Stimulated activated naive CD8-positive, alpha-beta T cell treated with anti-CD3 and anti-CD28 coated beads, Interleukin-15, Interleukin-2, amounts not matched to agents 100 U/mL and 50 U/mL, for 24 hours (primary cell): ENCODE measurements around the gene ELMOD3.
"Not testable (repeated sequence)": the region's sequence is repeated elsewhere in the genome, so short reads cannot be mapped to it uniquely, and the experiment has no call there.

Experiments used
- ATAC-seq: fragments of 150-1000 bp; cut with Tn5 transposase; one replicate; pipeline ENCODE4 v1.10.0; 2021
- DNase-seq: peaks from one replicate; pipeline ENCODE4 v3.0.0; 2021

Gene ELMOD3

DNA sequence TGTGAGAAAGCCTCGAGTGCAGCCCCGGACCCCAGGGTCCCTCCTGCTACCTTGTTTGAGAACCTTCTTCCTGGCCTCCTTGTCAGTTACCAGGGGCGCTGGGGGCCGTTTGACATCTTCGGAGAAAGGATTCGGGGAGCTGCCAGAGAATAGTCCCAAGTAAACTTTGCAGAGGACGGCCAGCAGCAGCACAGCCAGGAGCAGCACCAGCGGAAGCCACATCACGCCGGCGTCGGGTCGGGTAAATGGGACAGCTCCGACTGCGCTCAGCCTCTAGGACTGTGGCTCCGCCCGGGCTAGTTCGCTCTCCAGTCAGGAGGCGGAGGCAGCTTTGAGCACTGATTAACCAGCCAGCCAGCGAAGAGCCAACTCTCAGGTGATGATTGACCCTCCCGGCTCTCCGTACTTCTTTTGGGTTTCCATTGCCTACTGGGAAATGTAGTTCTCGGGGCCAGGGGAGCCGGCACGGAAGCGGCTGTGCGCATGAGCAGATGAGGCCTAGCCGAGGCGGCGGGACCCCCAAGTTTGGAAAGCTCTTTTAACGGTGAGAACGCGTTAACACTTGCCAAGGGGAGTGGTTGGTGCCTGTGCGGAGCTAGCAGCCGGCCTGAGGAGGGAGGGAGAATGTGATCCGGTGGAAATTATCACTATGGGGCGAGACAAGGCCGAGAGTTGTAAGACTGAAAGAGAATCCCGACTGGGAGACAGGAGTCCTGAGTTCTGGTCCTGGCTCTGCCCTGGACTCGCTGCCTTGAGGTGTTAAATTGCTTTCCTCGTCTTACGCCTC is at the start of gene ELMOD3, which contains the start of gene RETSAT:
Gene ELMOD3 (plus strand): TSS at position 484 of the 787 bp plus-strand sequence. CDS start 2,430 bp downstream, outside the sequence.
Gene RETSAT (minus strand): TSS at position 243 of the 787 bp plus-strand sequence. CDS start 21 bp downstream, at position 222.
- ATAC-seq (peak; percentile 99), DNase-seq (peak; percentile 94)

GRCh38 chr2:85307527-85307897 is 47.1 kb upstream of the ELMOD3 start:
- ATAC-seq (no peak), DNase-seq (no peak)

DNA sequence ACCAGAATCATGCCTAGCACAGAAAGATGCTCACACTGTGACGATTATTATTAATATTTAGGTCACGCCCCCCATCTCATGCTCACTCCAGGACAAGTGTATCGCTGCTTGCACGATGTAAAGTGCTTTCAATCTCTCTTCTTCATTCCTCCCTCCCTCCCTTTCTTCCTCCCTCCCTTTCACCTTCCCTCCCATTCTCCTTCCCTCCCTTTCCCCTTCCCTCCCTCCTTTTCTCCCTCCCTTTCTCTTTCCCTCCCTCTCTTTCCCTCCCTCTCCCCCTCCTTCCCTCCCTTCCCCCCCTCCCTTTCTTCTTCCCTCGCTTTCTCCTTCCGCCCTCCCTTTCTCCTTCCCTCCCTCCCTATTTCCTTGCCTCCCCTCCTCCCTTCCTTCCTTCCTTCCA is 46.4 kb upstream of the ELMOD3 start:
- no peak for DNase-seq
- no peak for ATAC-seq

DNA sequence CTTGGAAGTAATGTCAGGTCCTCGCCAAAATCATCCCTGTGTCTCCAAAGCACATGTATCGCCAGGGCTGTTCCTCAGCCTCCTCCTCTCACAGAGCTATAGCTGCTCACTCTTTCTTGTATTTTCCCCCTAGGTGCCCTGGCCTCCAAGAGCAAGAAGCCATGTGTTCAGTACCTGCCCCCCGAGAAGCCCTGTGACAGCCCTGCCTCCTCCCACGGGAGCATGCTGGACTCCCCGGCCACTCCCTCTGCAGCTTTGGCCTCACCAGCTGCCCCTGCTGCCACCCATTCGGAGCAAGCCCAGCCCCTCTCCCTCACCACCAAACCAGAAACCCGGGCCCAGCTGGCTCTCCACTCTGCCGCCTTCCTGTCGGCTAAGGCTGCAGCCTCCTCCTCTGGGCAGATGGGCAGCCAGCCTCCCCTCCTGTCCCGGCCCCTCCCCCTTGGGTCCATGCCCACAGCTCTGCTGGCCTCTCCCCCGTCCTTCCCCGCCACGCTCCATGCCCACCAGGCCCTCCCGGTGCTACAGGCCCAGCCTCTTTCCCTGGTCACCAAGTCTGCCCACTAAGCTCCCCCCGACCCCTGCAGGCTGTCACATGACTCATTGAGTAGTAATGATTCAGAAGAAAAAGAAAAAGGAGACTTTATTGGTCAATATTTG is 45.5 kb upstream of the ELMOD3 start:
- DNase-seq = peak; percentile 26
- ATAC-seq = peak; percentile 19

GRCh38 chr2:85309699-85310321 is 44.8 kb upstream of the ELMOD3 start:
- peak; percentile 20 for DNase-seq
- ATAC-seq = no peak

DNA sequence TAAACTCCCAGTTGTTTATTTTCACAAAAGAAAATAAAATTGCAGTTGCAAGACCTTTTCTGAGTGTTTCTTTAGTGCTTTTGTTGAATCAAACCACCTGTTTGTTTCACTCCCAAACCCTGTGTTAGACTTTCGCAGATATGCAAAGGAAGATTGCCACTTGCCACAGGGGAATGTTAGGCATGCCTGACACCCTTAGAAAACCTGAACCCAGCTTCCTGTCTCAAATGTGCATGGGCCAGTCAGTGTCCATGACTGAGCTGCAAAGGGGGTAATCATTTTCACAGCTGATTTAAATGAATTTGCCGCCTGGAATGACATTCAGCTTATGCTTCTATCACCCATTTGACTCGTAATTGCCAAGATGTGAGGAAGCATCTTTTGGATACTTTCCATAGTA is 44.2 kb upstream of the ELMOD3 start:
- DNase-seq = no peak
- no peak for ATAC-seq

- DNase-seq = no peak
- no peak for ATAC-seq
These were observed 42.2 kb upstream of the ELMOD3 start for GRCh38 chr2:85312404-85312803.

DNA sequence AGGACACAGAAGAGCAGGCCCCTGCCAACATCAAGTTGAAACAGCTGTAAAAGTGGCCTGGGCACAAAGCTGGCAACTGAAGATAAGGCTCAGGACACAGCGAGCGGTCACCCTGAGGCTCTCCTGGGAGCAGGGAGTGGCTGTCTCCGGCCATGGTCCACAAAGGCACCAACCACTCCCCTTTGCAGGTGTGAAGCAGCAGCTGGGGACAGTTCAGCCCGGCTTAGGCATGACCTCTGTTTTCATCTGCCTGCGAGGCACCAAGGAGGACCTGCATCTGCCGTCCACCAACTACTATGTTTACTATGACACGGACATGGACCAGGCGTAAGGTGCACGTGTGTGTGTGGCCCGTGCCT is 39.7 kb upstream of the ELMOD3 start:
- no peak for DNase-seq
- ATAC-seq = no peak

DNA sequence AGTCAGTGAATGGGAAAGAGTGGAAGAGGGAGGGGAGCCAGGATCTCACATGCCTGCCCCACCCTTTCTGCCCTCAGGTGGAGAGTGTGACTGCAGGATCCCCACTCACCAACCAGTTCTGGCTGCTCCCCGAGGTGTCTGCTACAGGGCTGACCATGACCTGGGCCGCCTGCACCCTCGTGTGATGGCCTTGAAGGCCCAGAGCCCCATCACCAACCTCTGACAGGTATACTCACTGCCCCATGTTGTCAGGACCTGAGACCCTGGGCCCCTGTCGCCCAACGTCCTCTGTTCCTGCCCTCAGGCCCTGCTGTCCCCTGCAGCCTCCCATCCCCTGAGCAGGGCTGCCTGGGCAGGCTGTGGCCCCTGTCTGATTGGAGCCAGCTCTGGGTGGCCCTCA is 38.6 kb upstream of the ELMOD3 start:
- DNase-seq, ATAC-seq: not testable (repeated sequence)

DNA sequence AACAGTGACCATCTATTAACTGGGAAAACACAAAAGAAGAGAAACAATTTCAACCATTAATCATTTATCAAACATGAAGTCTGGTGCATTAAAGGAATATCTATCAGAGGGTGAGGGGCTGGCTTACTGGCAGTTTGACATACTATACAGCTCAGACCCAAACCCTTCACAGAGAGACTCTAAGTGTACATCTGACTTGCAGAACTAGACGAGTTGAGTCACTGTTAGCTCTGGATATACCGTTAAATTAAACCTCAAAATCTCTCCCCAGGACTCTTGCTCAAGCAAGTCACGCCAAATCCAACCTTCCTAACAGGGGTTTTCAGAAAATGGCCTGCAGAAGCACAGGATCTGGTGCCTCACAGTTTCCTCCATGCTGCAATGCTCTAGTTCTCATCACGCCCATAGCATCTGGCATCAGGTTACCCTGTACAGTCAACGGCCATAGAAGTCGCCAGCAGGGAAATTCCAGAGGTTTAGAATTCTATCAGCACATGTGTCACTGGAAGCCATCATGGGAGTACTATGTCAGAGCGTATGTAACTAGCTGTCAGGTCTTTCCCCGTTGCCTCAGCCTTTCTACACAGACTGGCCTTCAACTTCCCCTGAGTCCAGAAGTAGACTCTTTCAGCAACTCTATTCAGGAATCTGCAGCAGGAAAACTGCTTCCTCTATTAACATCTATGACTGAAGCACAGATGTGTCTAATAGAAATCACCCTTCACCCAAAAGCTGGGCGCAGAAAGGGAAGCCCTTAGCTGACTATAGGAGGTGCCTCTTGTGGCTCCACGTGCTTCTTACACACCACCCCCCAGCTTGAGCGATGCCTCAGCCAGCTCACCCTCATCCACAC is 36.1 kb upstream of the ELMOD3 start:
- ATAC-seq (peak; percentile 89), DNase-seq (peak; percentile 57)

- no peak for ATAC-seq
- DNase-seq = no peak
These were observed 34.8 kb upstream of the ELMOD3 start for GRCh38 chr2:85319796-85320195.

DNA sequence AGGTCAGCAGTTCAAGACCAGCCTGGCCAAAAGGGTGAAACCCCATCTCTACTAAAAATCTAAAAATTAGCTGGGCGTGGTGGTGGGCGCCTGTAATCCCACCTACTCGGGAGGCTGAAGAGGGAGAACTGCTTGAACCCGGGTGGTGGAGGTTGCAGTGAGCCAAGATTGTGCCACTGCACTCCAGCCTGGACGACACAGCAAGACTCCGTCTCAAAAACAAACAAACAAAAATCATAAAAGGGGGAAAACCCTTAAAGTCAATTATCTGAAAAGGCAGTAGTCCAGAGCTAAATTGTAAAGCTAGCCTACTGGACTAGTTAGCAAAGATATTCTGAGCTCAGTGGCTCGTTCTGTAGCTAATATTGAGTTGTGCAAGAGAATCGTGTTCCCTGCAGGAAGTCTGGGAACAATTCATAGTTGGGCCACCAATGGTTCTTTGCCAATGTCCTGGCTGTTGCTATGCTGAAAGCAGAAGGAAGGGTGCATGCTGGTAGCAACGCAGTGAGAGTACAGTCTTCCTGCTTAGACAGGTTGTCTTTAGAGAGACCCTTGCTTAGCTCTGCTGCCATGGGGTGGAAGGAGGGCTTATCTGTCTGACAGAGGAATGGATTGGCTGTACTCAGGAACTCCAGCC is 31.1 kb upstream of the ELMOD3 start:
- no peak for ATAC-seq
- DNase-seq = no peak

GRCh38 chr2:85323988-85324367 is 30.6 kb upstream of the ELMOD3 start:
- not testable (repeated sequence) for DNase-seq, ATAC-seq

DNA sequence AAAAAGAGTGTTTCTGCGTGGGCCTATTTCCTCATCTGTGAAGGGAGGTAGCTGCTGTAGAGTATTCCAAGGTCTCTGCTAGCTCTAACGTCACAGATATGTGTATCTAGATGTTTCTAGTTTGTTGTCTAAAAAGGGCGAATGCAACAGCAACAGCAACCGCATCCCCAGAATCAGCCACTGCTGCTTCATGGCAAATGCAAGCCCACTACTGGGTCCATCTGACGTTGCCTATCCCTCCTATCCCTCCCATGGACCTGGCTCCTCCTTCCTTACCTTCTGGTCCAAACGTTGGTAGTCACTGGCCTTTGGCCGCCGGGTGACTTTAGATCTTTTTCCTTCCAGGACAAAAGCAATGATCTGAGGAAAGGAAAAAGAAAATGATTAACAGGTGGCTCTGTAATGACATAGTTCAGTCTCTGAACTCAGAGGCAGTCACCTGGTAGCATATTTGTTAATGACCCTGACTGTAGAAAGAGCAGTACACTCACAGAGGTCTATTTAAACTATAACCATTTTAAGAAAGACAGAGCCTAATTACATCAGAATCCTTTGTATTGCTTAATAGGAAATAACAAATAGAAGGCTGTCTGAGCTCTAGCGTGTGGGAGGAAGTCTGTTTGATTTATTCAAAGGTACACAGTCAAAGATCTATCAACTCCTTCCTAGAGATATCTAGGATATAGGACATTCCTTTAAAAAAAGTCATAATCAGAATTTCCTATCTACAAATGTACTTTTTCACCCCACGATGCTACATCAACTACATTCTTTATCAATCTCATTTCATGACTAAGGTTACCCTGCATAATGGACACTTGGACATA is 29.7 kb upstream of the ELMOD3 start:
- ATAC-seq (no peak), DNase-seq (no peak)

- DNase-seq = no peak
These were observed 29.1 kb upstream of the ELMOD3 start for GRCh38 chr2:85325466-85325811.

GRCh38 chr2:85326406-85327159 is 28.0 kb upstream of the ELMOD3 start:
- ATAC-seq (peak; percentile 42), DNase-seq (peak; percentile 47)

More at GRCh38 chr2:85325466-85325811, 29.1 kb upstream of the ELMOD3 start:
- ATAC-seq = no peak

GRCh38 chr2:85327160-85327821 is 27.3 kb upstream of the ELMOD3 start:
- DNase-seq (peak; percentile 66), ATAC-seq (peak; percentile 20)

DNA sequence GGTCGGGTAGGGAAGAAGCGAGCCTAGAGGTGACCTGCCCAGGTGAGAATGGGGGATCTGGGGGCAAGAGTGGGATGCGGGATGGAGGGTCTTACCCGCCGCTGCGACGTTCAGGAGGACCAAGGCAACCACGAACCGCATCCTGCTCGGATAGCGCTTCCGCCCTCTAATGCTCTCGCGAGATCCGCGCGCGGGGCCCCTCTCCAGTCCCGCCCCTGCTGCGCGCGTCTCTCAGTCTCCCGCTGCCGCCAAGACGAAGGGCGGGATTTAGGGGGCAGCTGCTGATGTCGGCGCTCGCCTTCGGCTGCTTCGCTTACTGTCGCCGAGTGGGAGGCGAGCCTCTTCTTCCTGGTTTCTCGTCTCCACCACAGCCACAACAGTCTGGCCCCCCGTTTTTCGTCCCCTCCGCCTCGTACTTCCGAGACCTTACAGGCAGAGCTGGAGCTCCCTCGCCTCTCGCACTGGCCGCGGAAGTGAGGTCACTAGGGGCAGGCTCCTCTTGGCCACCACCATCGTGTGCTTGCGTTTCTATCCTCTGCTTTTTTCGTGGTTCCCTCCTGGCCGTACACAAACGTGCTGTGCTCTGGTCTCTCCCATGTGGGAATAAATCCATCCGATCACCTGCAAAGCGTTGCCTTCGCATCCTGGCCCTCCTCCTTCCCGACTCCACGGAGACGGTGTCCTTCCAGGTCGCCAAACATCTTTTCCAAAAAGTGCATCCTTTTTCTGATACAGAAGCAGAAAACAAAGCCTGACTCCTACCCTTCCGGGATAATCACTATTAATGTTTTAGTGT is 26.5 kb upstream of the ELMOD3 start, which contains the start of gene TGOLN2:
Gene TGOLN2 (minus strand): TSS at position 168 of the 796 bp plus-strand sequence. CDS start 27 bp downstream, at position 141.
- peak; percentile 95 for DNase-seq

More for the DNA sequence above, 26.5 kb upstream of the ELMOD3 start, which contains the start of gene TGOLN2:
- ATAC-seq = peak; percentile 92
